Measurements from ENCODE around the gene F12.

GRCh38 chr5:177361418-177362291 lies 47.7 kb downstream of the F12 start:
- TF ChIP-seq, protein P1, sequence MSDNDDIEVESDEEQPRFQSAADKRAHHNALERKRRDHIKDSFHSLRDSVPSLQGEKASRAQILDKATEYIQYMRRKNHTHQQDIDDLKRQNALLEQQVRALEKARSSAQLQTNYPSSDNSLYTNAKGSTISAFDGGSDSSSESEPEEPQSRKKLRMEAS (IDR thresholded peaks at IDR 0.05): no peak
- TF ChIP-seq, protein P2, sequence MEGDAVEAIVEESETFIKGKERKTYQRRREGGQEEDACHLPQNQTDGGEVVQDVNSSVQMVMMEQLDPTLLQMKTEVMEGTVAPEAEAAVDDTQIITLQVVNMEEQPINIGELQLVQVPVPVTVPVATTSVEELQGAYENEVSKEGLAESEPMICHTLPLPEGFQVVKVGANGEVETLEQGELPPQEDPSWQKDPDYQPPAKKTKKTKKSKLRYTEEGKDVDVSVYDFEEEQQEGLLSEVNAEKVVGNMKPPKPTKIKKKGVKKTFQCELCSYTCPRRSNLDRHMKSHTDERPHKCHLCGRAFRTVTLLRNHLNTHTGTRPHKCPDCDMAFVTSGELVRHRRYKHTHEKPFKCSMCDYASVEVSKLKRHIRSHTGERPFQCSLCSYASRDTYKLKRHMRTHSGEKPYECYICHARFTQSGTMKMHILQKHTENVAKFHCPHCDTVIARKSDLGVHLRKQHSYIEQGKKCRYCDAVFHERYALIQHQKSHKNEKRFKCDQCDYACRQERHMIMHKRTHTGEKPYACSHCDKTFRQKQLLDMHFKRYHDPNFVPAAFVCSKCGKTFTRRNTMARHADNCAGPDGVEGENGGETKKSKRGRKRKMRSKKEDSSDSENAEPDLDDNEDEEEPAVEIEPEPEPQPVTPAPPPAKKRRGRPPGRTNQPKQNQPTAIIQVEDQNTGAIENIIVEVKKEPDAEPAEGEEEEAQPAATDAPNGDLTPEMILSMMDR (IDR thresholded peaks at IDR 0.05; ENCODE audit: control extremely low read depth in 1 of 3, insufficient read depth in 1 of 3, low read depth in 1 of 3, low read length in 3 of 3): no peak
- no peak for TF ChIP-seq POLR2A (IDR thresholded peaks at IDR 0.05; ENCODE audit: control extremely low read depth in 1 of 2, low read depth in 2 of 2, low read length in 2 of 2)
- TF ChIP-seq CEBPB (IDR thresholded peaks at IDR 0.05; ENCODE audit: low read depth, low read length): no peak
- no peak for TF ChIP-seq JUND (IDR thresholded peaks at IDR 0.05; ENCODE audit: low read length)
- no peak for TF ChIP-seq GABPA (IDR thresholded peaks at IDR 0.05; ENCODE audit: borderline replicate concordance, insufficient read depth, low read length)
- TF ChIP-seq, protein P3, sequence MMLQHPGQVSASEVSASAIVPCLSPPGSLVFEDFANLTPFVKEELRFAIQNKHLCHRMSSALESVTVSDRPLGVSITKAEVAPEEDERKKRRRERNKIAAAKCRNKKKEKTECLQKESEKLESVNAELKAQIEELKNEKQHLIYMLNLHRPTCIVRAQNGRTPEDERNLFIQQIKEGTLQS (IDR thresholded peaks at IDR 0.05; ENCODE audit: insufficient read depth, low read depth, low read length): no peak
- TF ChIP-seq SP2 (IDR thresholded peaks at IDR 0.05; ENCODE audit: low read length): no peak
- no peak for TF ChIP-seq RNF2 (IDR thresholded peaks at IDR 0.05; ENCODE audit: borderline replicate concordance, low read depth, low read length, missing control alignments, poor library complexity, severe bottlenecking)
- TF ChIP-seq SIN3A (conservative IDR thresholded peaks at IDR 0.05 in 1 of 2, IDR thresholded peaks at IDR 0.05 in 1 of 2; ENCODE audit: low read depth in 1 of 2, low read length in 2 of 2): no peak
